Lung (tissue), 12 donors: ENCODE results near the gene JMJD6. TPM values are rescaled to one million over a fixed set of nuclear protein-coding genes. Genes with fewer than 3 reads are reported as not detected.

Source experiments
- ATAC-seq: fragments of 200-7000 bp; cut with Tn5 transposase; one replicate; pipeline ENCODE4 v1.9.1; 2020; ENCODE audit warnings: moderate number of reproducible peaks; ENCODE audit not compliant: insufficient read depth, low FRiP score
- DNase-seq, 3 donors: peaks; one replicate each; pipeline ENCODE4 v3.0.0-alpha.2; 2013 to 2017
- H3K27ac ChIP-seq, 2 donors: one replicate each; pipeline ENCODE4 v1.5.1; 2013; ENCODE audit warnings: mild to moderate bottlenecking in 2 of 2, moderate library complexity in 2 of 2, control low read depth in 1 of 2, inconsistent platforms in 1 of 2, low read depth in 1 of 2, low read length in 1 of 2
- H3K27me3 ChIP-seq, 3 donors: one replicate each; pipeline ENCODE4 v1.5.1; 2013; ENCODE audit warnings: low read length in 2 of 3; ENCODE audit not compliant: control insufficient read depth in 3 of 3, insufficient read depth in 3 of 3
- H3K36me3 ChIP-seq, 4 donors: one replicate each; pipeline ENCODE4 v1.5.1; 2013; ENCODE audit warnings: low read length in 4 of 4, mild to moderate bottlenecking in 1 of 4, moderate library complexity in 1 of 4; ENCODE audit not compliant: control insufficient read depth in 4 of 4, insufficient read depth in 4 of 4
- H3K4me1 ChIP-seq, 5 donors: one replicate each; pipeline ENCODE4 v1.5.1; 2013; ENCODE audit warnings: low read length in 5 of 5, mild to moderate bottlenecking in 2 of 5, moderate library complexity in 1 of 5; ENCODE audit not compliant: control insufficient read depth in 5 of 5, insufficient read depth in 5 of 5
- H3K4me3 ChIP-seq: one replicate; pipeline ENCODE4 v1.5.1; 2013; ENCODE audit warnings: mild to moderate bottlenecking, control low read depth, moderate library complexity
- H3K9ac ChIP-seq, 2 donors: one replicate each; pipeline ENCODE4 v1.5.1; 2013; ENCODE audit warnings: low read length in 2 of 2, control low read depth in 1 of 2; ENCODE audit not compliant: insufficient read depth in 1 of 2
- H3K9me3 ChIP-seq, 4 donors: one replicate each; pipeline ENCODE4 v1.5.1; 2013; ENCODE audit warnings: low read length in 3 of 4, mild to moderate bottlenecking in 1 of 4, moderate library complexity in 1 of 4; ENCODE audit not compliant: control insufficient read depth in 4 of 4, insufficient read depth in 3 of 4
- WGBS, 2 donors: extraction: QIAGEN DNeasy Blood & Tissue Kit; methylation state at CpG; one replicate each; pipeline ENCODE4 v1.1.7; 2013; 5-methylcytosine and 5-hydroxymethylcytosine counted together
- polyA plus RNA-seq, 2 donors: library from polyadenylated mRNA; stranded (reverse); fragments of 200-250 nt; gene quantifications; one replicate each; pipeline ENCODE4 v1.2.1, GENCODE V29; 2013
- total RNA-seq, 2 donors: library from RNA; depleted of rRNA in 1 of 2; stranded (reverse); fragments of >200 nt in 1 of 2; gene quantifications; one replicate each; pipeline ENCODE4 v1.2.1, GENCODE V29; 2014 to 2021
- TF ChIP-seq, protein P1 (sequence below): IDR thresholded peaks from 2 replicates; pipeline ENCODE4 v1.5.1; 2012; ENCODE audit warnings: mild to moderate bottlenecking; ENCODE audit errors: control extremely low read depth, extremely low read depth
- donor health status: control.
- donor health status: control.
- donor health status: Bipolar disorder and iron deficiency.
- donor health status: healthy.
- donor health status: DM: yes; HTN: yes; CAD: no.

The JMJD6 gene
- total and polyA plus RNA-seq, 4 donors, result 23.8 to 52.9 (median 30.0) TPM

DNA sequence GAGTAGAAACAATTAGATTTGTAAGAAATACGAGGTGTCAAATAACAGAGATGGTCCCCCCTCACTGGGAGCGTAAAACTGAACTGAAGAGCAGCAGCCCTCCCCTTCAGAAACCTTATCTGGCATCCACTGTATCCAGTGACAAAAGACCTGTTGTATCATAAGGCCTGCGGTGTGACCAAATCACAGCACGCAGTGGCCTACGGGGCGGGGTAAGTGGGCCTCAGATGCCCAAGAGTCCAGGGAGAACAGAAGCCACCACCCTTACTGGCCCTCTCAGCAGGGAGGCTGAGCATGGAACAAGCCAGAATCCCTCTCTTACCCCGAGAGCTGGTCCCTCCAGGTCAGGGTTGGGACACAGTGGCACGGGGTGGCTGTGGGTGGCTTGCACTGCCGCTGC is 5.5 kb downstream of the JMJD6 start:
- H3K27me3 ChIP-seq, result no peaks in the 10 kb centered on the region
- no peak overlapping the region for H3K9ac ChIP-seq
- 91 to 95% methylated on average over 9 of the region's 9 CpGs for WGBS, 2 donors
- peaks cover 2 to 11% (median 6%) of the 10 kb centered on the region in 5 donors for H3K4me1 ChIP-seq
- no peaks in the 10 kb centered on the region for H3K9me3 ChIP-seq
- TF ChIP-seq, protein P1, sequence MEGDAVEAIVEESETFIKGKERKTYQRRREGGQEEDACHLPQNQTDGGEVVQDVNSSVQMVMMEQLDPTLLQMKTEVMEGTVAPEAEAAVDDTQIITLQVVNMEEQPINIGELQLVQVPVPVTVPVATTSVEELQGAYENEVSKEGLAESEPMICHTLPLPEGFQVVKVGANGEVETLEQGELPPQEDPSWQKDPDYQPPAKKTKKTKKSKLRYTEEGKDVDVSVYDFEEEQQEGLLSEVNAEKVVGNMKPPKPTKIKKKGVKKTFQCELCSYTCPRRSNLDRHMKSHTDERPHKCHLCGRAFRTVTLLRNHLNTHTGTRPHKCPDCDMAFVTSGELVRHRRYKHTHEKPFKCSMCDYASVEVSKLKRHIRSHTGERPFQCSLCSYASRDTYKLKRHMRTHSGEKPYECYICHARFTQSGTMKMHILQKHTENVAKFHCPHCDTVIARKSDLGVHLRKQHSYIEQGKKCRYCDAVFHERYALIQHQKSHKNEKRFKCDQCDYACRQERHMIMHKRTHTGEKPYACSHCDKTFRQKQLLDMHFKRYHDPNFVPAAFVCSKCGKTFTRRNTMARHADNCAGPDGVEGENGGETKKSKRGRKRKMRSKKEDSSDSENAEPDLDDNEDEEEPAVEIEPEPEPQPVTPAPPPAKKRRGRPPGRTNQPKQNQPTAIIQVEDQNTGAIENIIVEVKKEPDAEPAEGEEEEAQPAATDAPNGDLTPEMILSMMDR, result no peak
- no peak overlapping the region for H3K27ac ChIP-seq
- H3K4me3 ChIP-seq, result no peak overlapping the region
- DNase-seq (no peak), ATAC-seq (no peak)
- H3K36me3 ChIP-seq, result peaks cover 48 to 57% (median 52%) of the 10 kb centered on the region in 4 donors

DNA sequence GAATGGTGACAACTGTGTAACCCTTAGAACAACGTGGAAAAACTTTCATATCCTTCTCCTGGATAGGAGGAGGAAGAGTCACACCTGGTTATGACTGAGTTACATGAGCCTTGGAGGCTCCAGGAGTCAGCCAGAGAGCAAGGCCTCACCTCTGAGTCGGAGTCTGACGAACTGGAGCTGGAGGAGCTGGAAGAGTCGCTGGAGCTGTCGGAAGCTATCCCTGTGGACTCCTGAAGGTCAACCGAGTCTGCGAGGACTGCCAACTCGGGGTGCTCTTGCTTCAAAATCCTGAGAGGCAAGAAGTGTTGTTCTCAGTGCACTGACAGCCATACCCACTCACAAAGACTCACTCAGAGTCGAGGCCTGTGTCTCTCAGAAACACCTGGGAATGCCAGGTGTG is 6.2 kb downstream of the JMJD6 start:
- Histone ChIP-seq H3K27ac (no peak overlapping the region), H3K4me1 (peaks cover 0 to 14% (median 3%) of the 10 kb centered on the region in 5 donors), H3K9me3 (no peaks in the 10 kb centered on the region), H3K36me3 (peaks cover 50 to 57% (median 54%) of the 10 kb centered on the region in 4 donors), H3K9ac (no peak overlapping the region), H3K27me3 (no peaks in the 10 kb centered on the region), H3K4me3 (no peak overlapping the region)
- no peak for DNase-seq
- 94 to 97% methylated on average over 9 of the region's 9 CpGs for WGBS, 2 donors
- TF ChIP-seq, protein P1, result no peak
- no peak for ATAC-seq

DNA sequence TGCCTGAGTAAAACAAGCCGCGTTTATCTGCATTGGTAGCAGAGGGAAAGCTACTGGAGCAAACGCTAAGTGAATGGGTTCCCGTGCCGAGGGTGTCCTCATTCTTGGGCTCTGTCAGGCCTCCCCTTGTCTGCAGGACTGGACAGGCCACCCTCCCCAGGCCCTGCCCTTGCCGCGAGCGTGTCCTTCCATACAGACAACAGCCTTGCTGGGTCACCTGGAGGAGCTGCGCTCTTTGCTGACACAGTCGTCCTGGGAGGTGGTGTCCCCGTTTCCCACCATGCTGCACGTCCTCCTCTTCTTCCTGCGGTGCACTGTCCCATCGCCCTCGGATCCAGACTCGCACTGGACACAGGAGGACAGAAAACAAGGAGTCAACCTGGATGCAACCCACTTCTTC is 7.9 kb downstream of the JMJD6 start:
- no peak for ATAC-seq
- H3K27me3 ChIP-seq, result no peaks in the 10 kb centered on the region
- H3K27ac ChIP-seq, result no peak overlapping the region
- no peak for DNase-seq
- H3K4me1 ChIP-seq, result peaks cover 0 to 16% (median 0%) of the 10 kb centered on the region in 5 donors
- H3K9me3 ChIP-seq, result no peaks in the 10 kb centered on the region
- 93 to 97% methylated on average over 16 of the region's 16 CpGs for WGBS, 2 donors
- no peak overlapping the region for H3K4me3 ChIP-seq
- peaks cover 52 to 55% (median 53%) of the 10 kb centered on the region in 4 donors for H3K36me3 ChIP-seq
- no peak overlapping the region for H3K9ac ChIP-seq
- TF ChIP-seq, protein P1, result no peak

DNA sequence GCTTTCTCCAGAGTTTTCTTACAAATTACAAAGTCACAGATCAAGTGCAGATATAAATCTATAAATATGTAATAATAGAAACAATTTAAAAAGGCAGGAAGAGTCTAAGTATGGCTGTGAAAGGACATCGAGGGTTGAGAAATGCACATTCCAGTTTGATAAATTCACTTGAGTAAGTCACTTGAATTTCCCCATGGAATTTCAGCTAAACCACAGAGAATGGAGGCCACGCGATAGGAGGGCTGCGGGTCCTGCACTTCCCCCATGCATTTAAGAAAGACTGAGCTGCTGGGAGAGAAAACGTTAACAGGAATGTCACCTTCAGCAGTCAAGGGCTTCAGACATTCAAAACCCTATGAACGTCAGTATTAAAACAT is 9.6 kb downstream of the JMJD6 start:
- Histone ChIP-seq H3K9ac (no peak overlapping the region), H3K27ac (peak overlapping the region; percentile 87 to 90), H3K27me3 (no peaks in the 10 kb centered on the region), H3K36me3 (peaks cover 42 to 48% (median 45%) of the 10 kb centered on the region in 4 donors), H3K4me1 (peaks cover 0 to 16% (median 2%) of the 10 kb centered on the region in 5 donors), H3K4me3 (no peak overlapping the region), H3K9me3 (no peaks in the 10 kb centered on the region)
- WGBS, 2 donors, result 30 to 47% methylated on average over 6 of the region's 6 CpGs
- ATAC-seq (no peak), DNase-seq (no peak)
- TF ChIP-seq, protein P1, result no peak
